CD4-positive, alpha-beta memory T cell (primary cell): ENCODE measurements around the gene CASP6. TPM values are rescaled to one million over a fixed set of nuclear protein-coding genes. Genes with fewer than 3 reads are reported as not detected.

Source experiments
- CTCF ChIA-PET: fragments of 350-600 bp; sonication (Branson Sonifier 250); formaldehyde crosslinking; loops from one replicate; lab custom pipeline; 2021; ENCODE audit warnings: inconsistent platforms; ENCODE audit not compliant: partially characterized antibody; lab: Charles Lee
- POLR2A ChIA-PET: fragments of 350-600 bp; sonication (Branson Sonifier 250); formaldehyde crosslinking; loops from one replicate; lab custom pipeline; 2021; ENCODE audit not compliant: partially characterized antibody; lab: Charles Lee
- DNase-seq, 5 donors: peaks; one replicate each; pipeline versions ENCODE4 v3.0.0 to v3.0.0-alpha.2; 2020 to 2022; ENCODE audit warnings: mixed read lengths in 1 of 5
- H3K27ac ChIP-seq: one replicate; pipeline ENCODE4 v1.7.0; 2013; ENCODE audit warnings: low read depth, low read length
- H3K27me3 ChIP-seq: 2 replicates; pipeline ENCODE4 v1.7.0; 2013; ENCODE audit warnings: mild to moderate bottlenecking, low read length, moderate library complexity; ENCODE audit not compliant: insufficient read depth
- H3K36me3 ChIP-seq: 2 replicates; pipeline ENCODE4 v1.7.0; 2013; ENCODE audit warnings: mild to moderate bottlenecking, low read length, moderate library complexity; ENCODE audit not compliant: insufficient read depth
- H3K4me1 ChIP-seq: 2 replicates; pipeline ENCODE4 v1.7.0; 2013; ENCODE audit warnings: mild to moderate bottlenecking, low read length, moderate library complexity; ENCODE audit not compliant: insufficient read depth
- H3K4me3 ChIP-seq, 2 donors: one replicate each; pipeline ENCODE4 v1.7.0; 2013; ENCODE audit warnings: low read length in 2 of 2, mild to moderate bottlenecking in 1 of 2
- H3K9me3 ChIP-seq, 2 donors: one replicate each; pipeline ENCODE4 v1.7.0; 2013; ENCODE audit warnings: low read length in 2 of 2, control low read depth in 1 of 2; ENCODE audit not compliant: control insufficient read depth in 1 of 2
- H3K27ac Mint-ChIP-seq, 7 donors: one replicate each; pipeline ENCODE4 v1.8.0; 2020 to 2021; ENCODE audit warnings: mixed read lengths in 7 of 7, mild to moderate bottlenecking in 6 of 7, inconsistent platforms in 3 of 7, moderate library complexity in 3 of 7
- H3K27me3 Mint-ChIP-seq, 2 donors: one replicate each; pipeline ENCODE4 v1.8.0; 2020 to 2021; ENCODE audit warnings: mixed read lengths in 2 of 2
- H3K36me3 Mint-ChIP-seq, 2 donors: one replicate each; pipeline ENCODE4 v1.8.0; 2020 to 2021; ENCODE audit warnings: mixed read lengths in 2 of 2, inconsistent platforms in 1 of 2, mild to moderate bottlenecking in 1 of 2
- H3K4me1 Mint-ChIP-seq, 4 donors: one replicate each; pipeline ENCODE4 v1.8.0; 2020 to 2021; ENCODE audit warnings: mixed read lengths in 4 of 4, mild to moderate bottlenecking in 1 of 4
- H3K4me3 Mint-ChIP-seq, 8 donors: one replicate each; pipeline ENCODE4 v1.8.0; 2020 to 2021; ENCODE audit warnings: mixed read lengths in 8 of 8, mild to moderate bottlenecking in 7 of 8, moderate library complexity in 6 of 8, inconsistent platforms in 3 of 8
- H3K9me3 Mint-ChIP-seq, 8 donors: one replicate each; pipeline ENCODE4 v1.8.0; 2020 to 2021; ENCODE audit warnings: mixed read lengths in 8 of 8, mild to moderate bottlenecking in 5 of 8, inconsistent platforms in 3 of 8, moderate library complexity in 1 of 8
- intact Hi-C: fragments of 100-400 bp; cut with micrococcal nuclease; formaldehyde crosslinking; loops from one replicate; pipeline ENCODE4 v1.15.1; 2023
- polyA plus RNA-seq, 2 donors: library from polyadenylated mRNA; unstranded; fragments of 300-500 nt; fragmentation: Illumina TruSeq; gene quantifications; one replicate each; pipeline ENCODE4 v1.2.3, GENCODE V29; 2021
- total RNA-seq, 2 experiments: library from RNA; stranded (reverse); gene quantifications; one replicate each; pipeline ENCODE4 v1.2.3, GENCODE V29; 2021

The CASP6 gene
- total and polyA plus RNA-seq, 4 experiments from 2014 or later, result 16.5 to 115 (median 59.6) TPM

DNA sequence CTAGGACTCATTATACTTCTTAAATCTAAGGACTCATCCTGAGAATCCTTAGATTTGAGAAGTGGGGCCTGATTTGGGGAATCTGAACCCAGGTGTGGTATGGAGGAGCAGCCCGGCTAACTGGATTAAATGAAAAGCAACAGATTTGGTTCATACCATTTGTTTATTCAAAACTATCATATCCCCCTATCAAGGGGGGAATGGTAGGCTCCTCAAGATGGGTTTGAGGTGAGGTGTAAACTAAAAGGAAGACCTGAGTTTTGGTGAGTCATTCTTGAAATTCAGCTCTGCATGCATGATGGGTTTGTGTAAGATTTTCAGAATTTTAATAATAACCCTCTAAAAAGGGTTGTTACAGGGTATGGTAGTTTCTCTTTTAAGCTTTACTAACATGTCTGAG, 53.4 kb downstream of the CASP6 start:
- peaks cover 74% of the 10 kb centered on the region for H3K4me1 ChIP-seq
- Mint-ChIP-seq H3K36me3 (peaks cover 24 to 26% of the 10 kb centered on the region in 2 donors), H3K27ac (peak overlapping the region in 6 of 7 donors; percentile 23 to 91 (median 86))

DNA sequence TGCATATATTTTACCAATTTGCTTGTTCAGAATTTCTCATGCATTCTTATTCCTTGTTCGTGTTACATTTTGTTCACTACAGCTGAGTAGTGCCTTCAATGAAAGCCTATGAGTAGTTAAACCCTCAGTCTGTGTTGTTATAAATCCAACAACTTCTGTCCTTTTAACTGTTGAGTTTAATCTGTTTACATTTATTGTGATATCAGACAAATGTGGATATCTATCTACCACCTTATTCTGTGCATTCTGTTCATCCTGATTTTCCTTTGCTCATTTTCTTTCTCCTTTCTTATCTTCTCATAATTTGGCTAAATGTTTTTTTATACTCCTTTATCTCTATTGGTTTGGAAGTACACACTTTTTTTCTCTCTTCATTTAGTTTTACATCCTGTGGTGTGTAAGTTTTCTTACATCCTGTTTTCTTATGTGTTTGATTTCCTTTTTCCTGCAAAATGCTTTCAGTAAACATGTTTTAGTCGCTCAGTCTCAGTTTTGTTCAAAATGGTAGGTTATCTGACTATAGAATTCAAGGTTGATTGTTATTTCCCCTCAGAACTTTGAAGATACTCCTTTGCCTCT, 54.2 kb downstream of the CASP6 start:
- H3K9me3 Mint-ChIP-seq, result peaks cover 0 to 12% (median 9%) of the 10 kb centered on the region in 8 donors
- peak overlapping the region; percentile 42 to 86 (median 78) for H3K4me3 Mint-ChIP-seq
- H3K27ac Mint-ChIP-seq, result peak overlapping the region in 6 of 7 donors; percentile 86 to 96 (median 92)
- Histone ChIP-seq H3K4me1 (peaks cover 81% of the 10 kb centered on the region), H3K9me3 (no peaks in the 10 kb centered on the region), H3K27ac (peak overlapping the region; percentile 61), H3K36me3 (no peaks in the 10 kb centered on the region), H3K4me3 (peak overlapping the region; percentile 1 to 4), H3K27me3 (no peaks in the 10 kb centered on the region)
- peaks cover 12 to 47% (median 41%) of the 10 kb centered on the region in 4 donors for H3K4me1 Mint-ChIP-seq
- intact Hi-C loops, result loop anchor here (1.0 to 2.0 kb wide), 5 partner anchors 42 to 216 kb away; partner anchors contain the start of genes GAR1, MCUB and SEC24B
- ChIA-PET CTCF (interaction anchor here (0.9 to 1.3 kb wide), 4 partner anchors 10 to 77 kb away, joined by 3 to 10 read pairs (median 4); partner anchors contain the start of gene CASP6), POLR2A (interaction anchor here (0.8 to 5.1 kb wide), 31 partner anchors 8 to 215 kb away, joined by 3 to 122 read pairs (median 4); partner anchors contain the start of genes CASP6, GAR1, MCUB and PLA2G12A)
- peak in 4 of 5 donors; percentile 30 to 40 (median 34) for DNase-seq
- H3K27me3 Mint-ChIP-seq, result no peaks in the 10 kb centered on the region
- H3K36me3 Mint-ChIP-seq, result peaks cover 20 to 21% of the 10 kb centered on the region in 2 donors

More for the DNA sequence above, 53.4 kb downstream of the CASP6 start:
- ChIA-PET CTCF (no interaction called here), POLR2A (interaction anchor here (0.9 to 5.1 kb wide), 5 partner anchors 22 to 216 kb away, joined by 3 to 122 read pairs (median 3); partner anchors contain the start of genes MCUB and SEC24B)
- Histone ChIP-seq H3K27me3 (no peaks in the 10 kb centered on the region), H3K36me3 (no peaks in the 10 kb centered on the region), H3K27ac (peak overlapping the region; percentile 61), H3K4me3 (peak overlapping the region in 1 of 2 donors; percentile 1), H3K9me3 (no peaks in the 10 kb centered on the region)
- Mint-ChIP-seq H3K9me3 (peaks cover 0 to 12% (median 9%) of the 10 kb centered on the region in 8 donors), H3K27me3 (no peaks in the 10 kb centered on the region), H3K4me1 (peaks cover 17 to 50% (median 45%) of the 10 kb centered on the region in 4 donors), H3K4me3 (peak overlapping the region in 6 of 8 donors; percentile 32 to 78 (median 66))
- peak in 2 of 5 donors; percentile 17 to 44 for DNase-seq
- intact Hi-C loops, result loop anchor here (1.0 to 2.0 kb wide), 4 partner anchors 41 to 217 kb away; partner anchors contain the start of genes CASP6, GAR1 and SEC24B

DNA sequence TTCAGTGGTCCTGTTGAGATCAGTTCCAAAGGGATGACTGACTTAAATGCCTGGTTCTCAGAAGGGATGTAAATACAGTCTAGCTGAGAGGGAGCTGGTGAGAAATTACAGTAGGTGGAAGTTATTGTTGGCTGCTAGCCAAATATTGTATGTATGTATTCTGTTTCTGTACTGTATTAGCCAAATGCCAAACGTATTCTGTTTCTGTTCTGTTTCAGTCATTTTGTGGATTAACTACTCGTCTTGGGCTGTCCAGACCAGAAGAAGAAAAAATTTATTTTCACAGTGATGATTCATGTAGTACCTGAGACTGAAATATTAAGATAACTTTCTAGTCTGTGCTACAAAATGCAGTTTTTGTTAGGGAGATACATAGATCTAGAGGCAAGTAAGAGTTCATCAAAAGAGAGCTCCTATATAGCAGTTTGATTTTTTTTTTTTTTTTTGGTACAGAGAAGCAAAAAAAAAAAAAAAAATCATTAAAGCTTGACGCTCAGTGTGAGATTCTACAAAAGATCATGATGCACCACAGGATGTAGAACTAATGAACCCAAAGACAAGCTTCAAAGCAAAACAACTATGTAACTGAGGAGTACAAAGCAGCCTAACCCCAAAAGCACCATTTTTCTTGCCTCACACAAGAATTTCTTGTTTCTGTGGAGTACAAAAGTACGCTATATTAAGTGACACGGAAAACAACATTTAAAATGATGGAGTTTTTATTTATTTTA, 54.8 kb downstream of the CASP6 start:
- Mint-ChIP-seq H3K36me3 (peaks cover 16 to 18% of the 10 kb centered on the region in 2 donors), H3K27me3 (no peaks in the 10 kb centered on the region), H3K9me3 (peaks cover 0 to 12% (median 9%) of the 10 kb centered on the region in 8 donors), H3K4me1 (peaks cover 12 to 48% (median 41%) of the 10 kb centered on the region in 4 donors), H3K27ac (peak overlapping the region in 6 of 7 donors; percentile 90 to 98 (median 94)), H3K4me3 (peak overlapping the region; percentile 59 to 86 (median 77))
- Histone ChIP-seq H3K27ac (peak overlapping the region; percentile 61), H3K27me3 (no peaks in the 10 kb centered on the region), H3K4me1 (peaks cover 82% of the 10 kb centered on the region), H3K36me3 (no peaks in the 10 kb centered on the region), H3K9me3 (no peaks in the 10 kb centered on the region), H3K4me3 (peak overlapping the region; percentile 12 to 25)
- ChIA-PET CTCF (interaction anchor here (0.6 to 1.3 kb wide), 6 partner anchors 11 to 88 kb away, joined by 3 to 10 read pairs (median 4); partner anchors contain the start of genes CASP6 and MCUB), POLR2A (interaction anchor here (0.6 to 5.1 kb wide), 30 partner anchors 9 to 214 kb away, joined by 3 to 122 read pairs (median 4); partner anchors contain the start of genes CASP6, GAR1, MCUB and PLA2G12A)
- DNase-seq, result peak; percentile 70 to 84 (median 81)
- intact Hi-C loops, result loop anchor here (1.0 to 2.0 kb wide), 5 partner anchors 42 to 216 kb away; partner anchors contain the start of genes GAR1, MCUB and SEC24B

DNA sequence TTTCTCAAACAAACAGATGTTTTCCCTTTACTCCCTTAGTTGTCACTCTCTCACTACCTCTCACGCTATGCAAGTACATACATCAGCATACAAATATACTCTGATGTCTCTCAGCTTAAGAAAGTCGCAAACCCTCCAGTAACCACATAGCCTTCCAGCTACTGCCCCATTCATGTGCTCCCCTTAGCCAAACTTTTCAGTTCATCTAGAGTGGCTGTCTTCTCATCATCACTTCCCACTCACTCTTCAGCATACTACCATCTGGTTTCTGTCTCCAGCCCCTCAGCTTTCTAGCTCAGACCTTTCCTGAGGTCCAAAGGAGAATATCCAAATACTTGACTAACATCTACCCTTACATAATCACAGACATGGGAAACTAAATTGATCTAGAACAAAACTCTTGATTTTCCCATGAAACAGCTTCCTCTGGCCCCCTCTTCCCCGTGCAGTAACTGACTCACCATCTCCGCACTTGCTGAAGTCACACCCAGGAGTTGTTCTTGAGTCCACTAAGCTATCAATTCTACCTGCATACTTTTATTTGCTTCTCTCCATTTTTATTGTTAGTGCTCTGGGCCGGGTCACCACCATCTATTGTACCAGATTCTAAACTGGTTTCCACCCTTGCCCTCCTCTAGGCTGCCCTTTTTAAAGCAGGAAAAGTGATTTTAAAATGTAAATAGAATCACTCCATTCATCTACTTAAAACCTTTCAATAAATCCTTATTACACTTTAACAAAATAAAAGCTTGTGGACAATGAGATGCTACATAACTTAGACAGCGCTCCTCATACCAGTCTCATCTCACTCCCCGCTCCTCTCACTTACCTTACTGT, 57.2 kb downstream of the CASP6 start:
- Histone ChIP-seq H3K27me3 (no peaks in the 10 kb centered on the region), H3K9me3 (no peaks in the 10 kb centered on the region), H3K36me3 (no peaks in the 10 kb centered on the region), H3K27ac (peak overlapping the region; percentile 27), H3K4me3 (no peak overlapping the region), H3K4me1 (peaks cover 84% of the 10 kb centered on the region)
- no peaks in the 10 kb centered on the region for H3K27me3 Mint-ChIP-seq
- no peak overlapping the region for H3K4me3 Mint-ChIP-seq
- ChIA-PET POLR2A (interaction anchor here (0.6 to 5.1 kb wide), 7 partner anchors 16 to 212 kb away, joined by 3 to 122 read pairs (median 5); partner anchors contain the start of genes MCUB and SEC24B), CTCF (interaction anchor here (0.7 to 1.6 kb wide), 5 partner anchors 13 to 181 kb away, joined by 3 to 6 read pairs (median 4); partner anchors contain the start of gene CASP6)
- peaks cover 17 to 48% (median 44%) of the 10 kb centered on the region in 4 donors for H3K4me1 Mint-ChIP-seq
- no peak overlapping the region for H3K27ac Mint-ChIP-seq
- intact Hi-C loops, result no loop called here
- DNase-seq, result no peak
- H3K36me3 Mint-ChIP-seq, result peaks cover 0 to 3% of the 10 kb centered on the region in 2 donors
- H3K9me3 Mint-ChIP-seq, result peaks cover 0 to 2% (median 0%) of the 10 kb centered on the region in 8 donors

DNA sequence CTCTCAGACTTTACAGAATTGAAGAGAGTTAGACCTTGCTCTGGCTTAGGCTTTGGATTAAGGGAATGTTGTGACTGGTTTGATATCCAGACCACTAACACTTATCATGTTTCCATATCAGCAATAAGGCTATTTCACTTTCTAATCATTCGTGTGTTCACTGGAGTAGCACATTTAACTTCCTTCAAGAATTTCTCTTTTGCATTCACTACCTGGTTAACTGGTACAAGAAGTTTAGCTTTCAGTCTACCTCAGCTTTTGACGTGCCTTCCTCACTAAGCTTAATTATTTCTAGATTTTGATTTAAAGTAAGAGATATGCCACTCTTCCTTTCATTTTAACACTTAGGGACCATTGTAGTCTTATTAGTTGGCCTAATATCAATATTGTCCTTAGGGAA, 62.6 kb downstream of the CASP6 start:
- POLR2A ChIA-PET, result interaction anchor here (0.9 kb wide), 1 partner anchor 11 kb away, joined by 3 read pairs; no protein-coding TSS in a partner anchor
- Histone ChIP-seq H3K27ac (no peak overlapping the region), H3K36me3 (no peaks in the 10 kb centered on the region), H3K4me3 (no peak overlapping the region), H3K9me3 (no peaks in the 10 kb centered on the region), H3K4me1 (peaks cover 44% of the 10 kb centered on the region), H3K27me3 (no peaks in the 10 kb centered on the region)
- Mint-ChIP-seq H3K27ac (peak overlapping the region in 6 of 7 donors; percentile 45 to 87 (median 82)), H3K27me3 (no peaks in the 10 kb centered on the region), H3K4me1 (peaks cover 44 to 61% (median 54%) of the 10 kb centered on the region in 4 donors), H3K9me3 (peaks cover 0 to 9% (median 6%) of the 10 kb centered on the region in 8 donors), H3K4me3 (peak overlapping the region in 5 of 8 donors; percentile 2 to 63 (median 36)), H3K36me3 (peaks cover 31 to 41% of the 10 kb centered on the region in 2 donors)
- CTCF ChIA-PET, result interaction anchor here (1.0 kb wide), 1 partner anchor 9 kb away, joined by 4 read pairs; no protein-coding TSS in a partner anchor
- DNase-seq, result no peak
- intact Hi-C loops, result no loop called here
